NCI-H187 treated with DMSO at 0.1 percent for 48 hours (cell line): ENCODE data around the gene NAXE.
"Not testable (repeated sequence)": the region's sequence is repeated elsewhere in the genome, so short reads cannot be mapped to it uniquely, and the experiment has no call there.

ENCODE experiments used
- DNase-seq: peaks from one replicate; lab custom pipeline; 2025; lab: John Stamatoyannopoulos, UW

Gene NAXE

GRCh38 chr1:156623946-156624813 lies 32.6 kb downstream of the NAXE start:
- DNase-seq: no peak

DNA sequence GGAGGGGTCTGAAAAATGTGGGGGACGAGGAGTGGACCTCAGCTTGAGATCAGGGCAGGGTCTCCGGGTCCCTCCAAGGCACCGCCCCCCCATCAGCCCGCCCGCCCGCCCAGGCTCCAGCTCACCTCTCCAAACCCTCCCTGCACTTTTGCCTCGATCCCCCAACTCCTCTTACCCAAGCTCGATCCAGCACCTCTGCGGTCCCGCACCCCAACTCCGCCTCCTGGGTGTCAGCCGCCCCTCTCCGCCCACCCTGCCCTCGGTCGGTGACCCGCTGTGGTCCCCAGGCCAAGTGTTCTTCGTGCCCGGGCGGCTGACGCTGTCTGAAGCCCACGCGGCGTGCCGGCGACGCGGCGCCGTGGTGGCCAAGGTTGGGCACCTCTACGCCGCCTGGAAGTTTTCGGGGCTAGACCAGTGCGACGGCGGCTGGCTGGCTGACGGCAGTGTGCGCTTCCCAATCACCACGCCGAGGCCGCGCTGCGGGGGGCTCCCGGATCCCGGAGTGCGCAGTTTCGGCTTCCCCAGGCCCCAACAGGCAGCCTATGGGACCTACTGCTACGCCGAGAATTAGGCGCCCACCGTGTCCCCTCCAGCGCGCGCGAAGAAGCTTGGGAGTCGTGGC lies 33.3 kb downstream of the NAXE start:
- no peak for DNase-seq

DNA sequence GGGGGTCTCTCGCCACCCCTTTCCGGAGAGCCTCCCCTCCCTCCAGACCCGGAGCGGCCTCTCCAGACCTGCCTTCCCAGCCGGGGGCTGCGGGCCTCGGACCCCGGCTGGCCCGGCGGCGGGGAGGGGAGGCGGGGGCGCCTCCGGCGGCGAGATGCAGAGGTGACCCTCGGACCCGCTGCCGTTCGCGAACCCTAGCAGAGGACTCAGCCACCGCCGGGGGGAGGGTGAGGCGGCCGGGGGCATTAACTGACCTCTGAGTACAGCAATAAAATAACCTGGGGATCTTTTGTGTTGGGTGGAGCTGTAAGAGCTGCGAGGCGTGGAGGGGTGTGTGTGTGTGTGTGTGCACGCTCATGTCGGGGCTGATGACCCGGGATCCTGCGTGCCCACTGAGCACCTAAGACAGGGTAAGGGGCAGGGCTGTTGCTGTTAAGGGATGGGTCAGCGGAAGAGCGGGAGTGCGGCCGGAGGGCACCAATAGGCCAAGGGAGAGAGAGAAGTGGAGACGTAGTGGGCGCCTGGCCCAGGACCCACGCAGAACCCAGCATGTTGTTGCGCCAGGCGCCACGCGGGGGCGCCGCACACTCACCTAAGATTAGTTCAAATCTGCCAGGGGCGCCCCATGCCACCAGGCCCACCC lies 34.0 kb downstream of the NAXE start:
- DNase-seq: no peak

DNA sequence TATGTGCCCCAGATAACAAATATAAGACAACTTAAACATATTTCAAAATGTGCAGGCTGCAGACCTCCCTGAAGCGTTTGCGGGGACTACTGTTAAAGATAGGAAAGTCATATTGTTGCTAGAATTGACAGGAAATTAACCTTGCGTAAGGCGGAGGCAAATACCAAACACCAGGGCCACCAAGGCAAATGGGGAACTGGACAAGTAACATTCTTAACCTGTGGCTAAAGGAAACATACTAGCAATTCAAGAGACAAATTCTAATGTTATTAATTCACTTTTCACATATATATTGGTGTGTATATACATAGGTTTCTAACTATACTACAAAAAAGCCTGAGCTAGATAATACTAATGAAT lies 34.5 kb downstream of the NAXE start:
- no peak for DNase-seq

DNA sequence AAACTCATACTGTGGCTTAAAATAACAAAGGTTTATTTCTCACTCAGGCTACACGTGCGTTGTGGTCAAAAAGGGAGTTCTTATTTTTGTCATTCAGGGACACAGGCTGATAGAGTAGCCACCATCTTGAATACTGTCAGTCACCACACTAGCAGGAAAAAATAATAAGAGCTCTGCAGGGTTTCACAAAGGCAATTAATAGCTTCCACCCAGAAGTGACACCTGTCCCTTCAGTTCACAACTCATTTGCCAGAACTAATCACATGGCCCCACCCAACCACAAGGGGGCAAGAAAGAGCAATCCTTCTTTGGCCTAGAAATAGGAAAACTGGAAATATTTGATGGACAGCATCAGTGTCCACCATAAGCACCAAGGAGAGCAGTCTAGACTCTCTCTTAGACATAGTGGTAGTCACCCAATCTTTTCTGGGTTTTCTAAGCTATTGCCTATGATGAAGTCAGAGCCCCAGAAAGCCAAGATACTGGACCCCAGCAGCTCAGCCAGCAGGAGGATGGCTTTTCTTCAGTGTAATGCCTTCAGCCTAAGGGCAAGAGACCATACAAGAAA lies 35.8 kb downstream of the NAXE start:
- no peak for DNase-seq

DNA sequence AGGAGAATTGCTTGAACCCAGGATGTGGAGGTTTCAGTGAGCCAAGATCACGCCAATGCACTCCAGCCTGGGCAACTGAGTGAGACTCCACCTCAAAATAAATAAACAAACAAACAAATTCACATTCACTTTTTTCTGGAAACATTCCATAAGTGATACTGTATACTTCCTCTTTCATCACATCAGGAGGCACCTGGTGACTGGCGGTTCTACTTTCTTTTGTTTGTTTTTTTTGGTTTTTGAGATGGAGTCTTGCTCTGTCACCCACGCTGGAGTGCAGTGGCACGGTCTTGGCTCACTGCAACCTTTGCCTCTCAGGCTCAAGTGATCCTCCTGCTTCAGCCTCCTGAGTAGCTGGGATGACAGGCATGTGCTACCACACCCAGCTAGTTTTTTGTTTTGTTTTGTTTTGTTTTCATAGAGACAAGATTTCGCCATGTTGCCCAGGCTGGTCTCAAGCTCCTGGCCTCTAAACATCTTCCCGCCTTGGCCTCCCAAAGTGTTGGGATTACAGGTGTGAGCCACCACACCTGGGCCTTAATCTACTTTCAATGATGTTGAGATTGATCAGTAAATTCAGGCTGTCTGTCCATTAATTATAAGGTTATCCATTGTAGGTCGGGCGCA lies 38.4 kb downstream of the NAXE start:
- DNase-seq: no peak

GRCh38 chr1:156631152-156631551 lies 39.6 kb downstream of the NAXE start:
- DNase-seq: not testable (repeated sequence)

GRCh38 chr1:156632355-156632754 lies 40.8 kb downstream of the NAXE start:
- no peak for DNase-seq

DNA sequence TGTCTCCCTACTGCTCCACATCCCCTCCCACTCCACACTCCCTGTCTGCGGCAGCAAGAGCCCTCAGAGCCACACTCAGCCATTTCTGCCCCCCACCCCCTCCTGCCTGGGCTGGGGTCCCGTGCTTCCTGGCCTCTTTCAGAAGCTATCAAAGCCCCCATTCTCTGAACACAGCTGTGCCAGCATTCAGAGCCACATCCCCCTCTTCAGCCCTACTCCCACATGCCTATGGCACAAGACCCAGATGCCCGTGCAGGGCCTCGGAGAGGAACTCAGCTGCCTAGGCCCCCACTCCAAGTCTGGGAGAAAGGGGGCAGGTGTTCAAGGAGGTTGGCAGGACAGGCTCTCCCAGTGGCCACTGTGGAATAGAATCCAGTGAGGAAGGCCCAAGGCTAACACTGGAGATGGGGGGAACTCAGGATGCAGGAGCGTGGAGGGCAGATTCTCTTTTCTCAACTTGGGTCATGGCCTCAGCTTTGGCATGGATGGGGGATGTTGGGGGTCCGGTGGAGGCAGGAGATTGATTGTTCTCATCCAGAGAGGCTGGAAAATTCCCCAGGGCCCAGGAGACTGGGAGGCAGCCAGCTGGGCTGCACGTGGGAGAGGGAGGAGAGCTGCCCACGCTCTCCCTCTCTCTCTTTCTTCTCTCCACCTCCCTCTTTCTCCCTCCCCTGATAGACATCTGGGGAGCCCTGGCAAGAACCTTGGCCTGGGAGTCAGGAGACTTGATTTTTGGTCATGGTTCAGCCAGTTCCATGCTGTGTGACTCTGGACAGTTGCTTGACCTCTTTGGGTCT lies 46.8 kb downstream of the NAXE start:
- no peak for DNase-seq

DNA sequence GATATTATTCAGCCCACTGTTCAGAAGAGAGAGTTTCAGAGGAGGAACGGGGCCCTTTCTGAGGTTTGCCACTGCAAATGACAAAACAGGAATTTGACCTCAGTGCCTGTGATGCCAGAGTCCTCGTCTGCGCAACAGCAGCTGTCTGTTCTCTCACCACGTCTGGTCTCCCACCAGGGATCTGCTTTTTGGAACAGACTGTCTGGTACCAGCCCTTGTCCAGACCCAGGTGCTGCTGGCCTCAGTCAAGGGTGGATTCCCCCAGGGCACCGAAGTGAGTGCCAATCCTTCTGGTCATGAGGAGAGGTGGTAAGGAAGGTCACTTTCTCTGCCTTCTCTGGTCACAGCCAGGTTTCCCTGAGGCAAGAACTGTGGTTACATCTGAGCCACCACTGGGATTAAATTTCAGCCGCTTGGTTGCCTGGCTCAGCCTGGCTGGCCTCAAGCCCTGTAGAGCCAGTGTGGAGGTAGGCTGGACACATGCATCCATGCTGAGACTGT lies 48.1 kb downstream of the NAXE start:
- DNase-seq: no peak

DNA sequence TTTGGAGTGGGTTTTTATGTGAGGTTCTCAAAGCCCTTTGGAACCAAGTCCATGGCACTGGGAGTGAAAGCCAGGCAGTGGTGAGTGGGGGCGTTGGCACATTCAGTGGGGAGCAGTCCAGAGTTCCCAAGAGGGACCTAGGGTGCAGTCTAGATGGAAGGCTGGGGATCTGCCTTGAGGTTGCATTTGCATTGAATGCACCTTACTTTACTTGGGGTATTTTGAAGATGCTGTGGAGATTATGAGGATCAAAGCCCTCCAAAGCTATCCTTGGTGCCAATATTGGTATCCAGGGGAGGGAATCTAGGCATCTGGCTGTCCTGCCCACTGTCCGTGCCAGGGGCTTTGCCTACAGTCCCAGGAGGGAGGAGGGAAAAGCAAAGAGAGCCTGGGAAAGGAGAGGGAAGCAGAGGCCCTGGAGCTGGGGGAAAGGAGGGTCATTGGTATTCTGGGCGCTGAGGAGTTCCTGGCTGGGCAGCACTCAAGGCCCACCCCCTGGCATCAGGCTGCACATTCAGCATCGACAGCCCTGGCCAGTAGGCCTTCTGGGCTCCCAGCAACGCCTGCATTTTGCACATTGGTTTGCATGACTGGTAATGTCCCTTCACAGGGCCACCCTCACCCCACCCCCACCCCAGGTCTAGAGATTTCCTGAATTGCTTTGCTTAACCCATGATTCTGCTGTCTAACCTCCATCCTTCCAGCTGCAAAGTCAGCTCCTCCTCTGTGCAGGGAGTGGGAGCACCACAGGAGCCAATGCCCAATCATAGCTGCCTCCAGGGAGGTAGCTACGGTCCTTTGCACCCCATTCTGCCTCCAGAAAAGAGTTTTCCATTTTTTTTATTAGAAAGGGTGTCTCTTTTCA lies 49.5 kb downstream of the NAXE start:
- DNase-seq: no peak

GRCh38 chr1:156641761-156642264 lies 50.2 kb downstream of the NAXE start, which contains the start of gene BCAN:
Gene BCAN (plus strand): TSS chr1:156642117. CDS start chr1:156646055, 3,938 bp downstream.
- no peak for DNase-seq

GRCh38 chr1:156642265-156643048 lies 50.9 kb downstream of the NAXE start:
- no peak for DNase-seq

DNA sequence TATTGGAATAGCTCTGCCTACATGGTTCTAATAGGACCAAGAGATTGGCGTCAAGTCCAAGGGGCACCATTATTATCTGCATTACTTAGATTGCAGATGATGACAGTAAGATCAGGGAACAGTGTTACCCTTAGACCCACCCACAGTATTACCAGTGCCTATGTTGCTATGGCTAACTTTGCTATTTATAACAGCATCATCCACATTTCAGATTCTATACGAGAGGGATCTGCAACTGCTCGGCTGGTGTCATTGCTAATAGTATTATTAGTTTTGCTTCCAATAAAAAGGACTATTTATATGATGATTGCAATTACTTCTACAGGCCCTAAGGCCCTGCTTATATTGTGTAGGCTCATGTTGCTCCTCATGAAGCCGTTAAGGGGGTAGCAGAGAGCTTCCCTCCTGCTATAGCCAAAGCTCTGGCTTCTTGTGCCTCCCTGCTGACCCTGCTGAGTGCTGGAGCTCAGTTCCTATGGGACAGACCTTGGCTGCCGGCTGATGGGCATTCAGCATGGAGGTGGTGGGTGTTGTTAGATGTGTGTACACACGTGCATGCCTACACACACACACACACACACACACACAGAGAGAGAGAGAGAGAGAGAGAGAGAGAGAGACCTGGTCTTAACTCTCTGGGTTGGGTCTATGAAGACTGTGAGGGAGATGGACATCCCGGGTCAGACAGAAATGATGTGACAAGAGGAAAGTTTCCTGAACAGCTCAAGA lies 51.6 kb downstream of the NAXE start:
- no peak for DNase-seq

DNA sequence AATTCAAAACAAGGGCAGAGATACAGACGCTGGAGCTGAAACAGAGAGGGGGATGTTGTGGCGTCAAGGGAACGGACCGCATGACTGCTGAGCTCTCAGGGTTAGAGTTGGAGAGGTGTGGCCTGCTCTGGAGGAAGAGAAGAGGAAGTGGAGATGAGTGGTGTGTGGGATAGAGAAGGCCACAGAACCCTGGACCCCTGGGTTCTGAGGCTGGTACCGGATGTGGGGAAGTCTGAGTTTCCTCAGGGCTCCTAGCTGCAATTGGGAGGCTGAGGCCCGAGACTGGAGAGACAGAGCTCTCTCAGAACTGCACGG lies 52.2 kb downstream of the NAXE start:
- no peak for DNase-seq
